HG03060 (cell line): ENCODE measurements around the gene DNAL1.
"Not testable (repeated sequence)": the region's sequence is repeated elsewhere in the genome, so short reads cannot be mapped to it uniquely, and the experiment has no call there.

Source experiments
- ATAC-seq: cut with Tn5 transposase; IDR thresholded peaks from one replicate; pipeline ENCODE4 v1.9.1; 2021; ENCODE audit warnings: low read depth, moderate number of reproducible peaks; ENCODE audit not compliant: unreplicated experiment

Gene DNAL1

DNA sequence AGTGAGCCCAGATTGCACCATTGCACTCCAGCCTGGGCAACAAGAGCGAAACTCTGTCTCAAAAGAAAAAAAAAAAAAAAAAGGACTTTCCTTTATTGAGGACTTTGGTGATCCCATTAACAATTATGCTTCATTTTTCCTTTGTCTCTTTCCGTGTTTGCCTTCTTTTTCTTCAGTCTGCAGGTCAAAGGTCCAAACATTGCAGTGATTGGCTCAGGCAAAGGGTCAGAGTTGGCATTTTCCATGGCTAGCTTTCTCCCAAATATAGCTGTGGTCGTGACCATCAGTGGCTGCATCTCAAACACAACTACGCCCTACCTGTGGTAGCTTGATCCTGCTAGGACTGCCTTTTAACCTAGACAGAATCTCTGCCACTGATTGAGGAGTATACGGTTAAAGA lies 7.0 kb upstream of the DNAL1 start:
- ATAC-seq = no peak

DNA sequence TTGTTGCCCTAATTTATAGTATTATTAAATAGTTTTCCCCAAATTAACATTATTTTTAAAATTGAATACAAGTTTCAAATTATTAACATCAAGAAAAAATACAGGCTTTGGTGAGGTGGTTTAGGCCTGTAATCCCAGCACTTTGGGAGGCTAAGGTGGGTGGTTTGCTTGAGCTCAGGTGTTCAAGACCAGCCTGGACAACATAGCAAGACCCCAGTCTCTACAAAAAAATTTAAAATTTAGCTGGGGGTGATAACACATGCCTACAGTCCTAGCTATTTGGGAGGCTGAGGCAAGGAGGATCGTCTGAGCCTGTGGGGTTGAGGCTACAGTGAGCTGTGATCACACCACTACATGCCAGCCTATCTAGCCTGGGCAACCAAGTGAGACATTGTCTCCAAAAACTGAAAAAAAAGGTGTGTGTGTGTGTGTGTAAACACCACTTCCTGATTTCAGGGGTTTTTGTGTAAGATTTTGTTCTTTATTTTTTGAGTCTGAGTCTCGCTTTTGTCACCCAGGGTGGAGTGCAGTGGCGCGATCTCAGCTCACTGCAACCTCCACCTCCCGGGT lies 3.9 kb upstream of the DNAL1 start:
- ATAC-seq = no peak

DNA sequence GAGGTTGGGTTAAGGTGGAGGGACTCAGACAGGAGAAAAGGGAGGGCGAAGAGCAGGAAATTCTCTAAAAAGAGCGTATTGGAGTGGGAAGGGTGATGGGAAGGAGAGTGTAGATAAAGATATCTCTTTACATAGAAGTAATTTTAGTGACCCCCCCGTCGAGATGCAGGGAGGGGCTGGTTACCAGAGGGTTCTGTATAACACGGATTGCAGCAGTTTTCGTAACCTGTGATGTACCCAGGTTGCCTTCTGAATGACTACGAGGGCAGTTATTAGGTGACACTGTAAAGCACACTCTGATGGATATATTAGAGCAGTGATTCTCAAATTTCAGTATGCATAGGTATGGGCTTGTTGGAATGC lies 443 bp downstream of the DNAL1 start:
- no peak for ATAC-seq

DNA sequence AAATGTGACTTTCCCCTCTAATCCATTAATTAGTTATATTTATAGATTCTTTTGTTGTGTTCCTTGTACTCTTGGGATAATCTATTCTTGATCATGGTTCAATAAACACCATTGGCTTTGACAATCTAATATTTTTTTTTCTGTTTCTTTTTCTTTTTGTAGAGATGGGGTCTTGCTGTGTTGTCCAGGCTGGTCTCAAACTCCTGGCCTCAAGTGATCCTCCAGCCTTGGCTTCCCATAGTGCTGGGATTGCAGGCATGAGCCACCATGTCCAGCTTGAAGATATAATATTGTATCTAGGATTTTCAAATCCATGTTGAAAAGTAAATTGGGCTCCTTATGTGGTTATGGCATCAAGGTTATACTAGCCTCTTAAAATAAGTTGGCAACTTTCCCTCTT lies 6.2 kb downstream of the DNAL1 start:
- ATAC-seq = no peak

DNA sequence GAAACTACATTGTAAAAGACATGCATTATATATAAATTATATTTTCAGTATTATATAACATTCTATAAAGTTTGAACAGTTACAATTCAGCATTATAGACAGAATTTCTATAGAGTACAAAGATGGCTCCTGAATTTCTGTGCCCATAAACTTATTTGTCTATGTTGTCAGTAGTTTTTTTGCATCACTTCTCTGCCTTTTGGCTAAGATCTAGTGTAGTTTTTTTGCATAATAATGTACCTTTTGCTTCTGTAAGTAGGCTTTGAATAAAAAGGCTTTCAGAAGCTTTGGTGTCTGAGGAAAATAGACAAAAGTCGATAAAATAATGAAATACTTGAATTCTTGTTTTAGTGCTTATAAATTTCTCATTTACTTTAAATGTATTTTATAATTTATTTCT lies 11.1 kb downstream of the DNAL1 start:
- no peak for ATAC-seq

DNA sequence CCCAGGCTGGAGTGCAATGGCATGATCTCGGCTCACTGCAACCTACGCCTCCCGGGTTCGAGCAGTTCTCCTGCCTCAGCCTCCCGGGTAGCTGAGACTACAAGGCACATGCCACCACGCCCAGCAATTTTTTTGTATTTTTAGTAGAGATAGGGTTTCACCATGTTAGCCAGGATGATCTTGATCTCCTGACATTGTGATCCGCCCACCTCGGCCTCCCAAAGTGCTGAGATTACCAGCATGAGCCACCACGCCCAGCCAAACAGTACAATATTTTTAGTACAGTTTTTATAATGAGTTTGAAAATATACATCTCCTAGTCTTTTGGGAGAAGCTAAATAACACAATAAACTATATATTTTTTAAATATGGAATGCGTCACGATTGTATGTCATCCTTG lies 14.4 kb downstream of the DNAL1 start:
- not testable (repeated sequence) for ATAC-seq

DNA sequence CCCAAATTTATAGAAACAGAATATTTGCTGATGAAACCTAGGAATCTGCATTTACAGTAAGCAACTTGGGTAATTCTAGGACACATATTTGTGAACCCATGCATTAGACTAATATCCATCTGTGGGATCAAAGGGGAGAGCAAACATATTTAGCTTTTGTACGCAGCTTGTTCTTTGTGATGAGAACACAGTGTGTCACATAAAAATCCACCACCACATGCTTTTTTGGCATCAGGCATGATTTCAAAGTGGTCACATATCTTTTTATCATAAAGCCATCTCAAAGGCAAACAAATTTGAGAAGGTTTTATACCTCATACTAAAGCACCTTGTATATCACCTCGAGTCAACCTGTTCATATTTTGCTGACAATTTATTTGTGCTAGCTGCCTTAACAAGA lies 15.7 kb downstream of the DNAL1 start:
- ATAC-seq = no peak

DNA sequence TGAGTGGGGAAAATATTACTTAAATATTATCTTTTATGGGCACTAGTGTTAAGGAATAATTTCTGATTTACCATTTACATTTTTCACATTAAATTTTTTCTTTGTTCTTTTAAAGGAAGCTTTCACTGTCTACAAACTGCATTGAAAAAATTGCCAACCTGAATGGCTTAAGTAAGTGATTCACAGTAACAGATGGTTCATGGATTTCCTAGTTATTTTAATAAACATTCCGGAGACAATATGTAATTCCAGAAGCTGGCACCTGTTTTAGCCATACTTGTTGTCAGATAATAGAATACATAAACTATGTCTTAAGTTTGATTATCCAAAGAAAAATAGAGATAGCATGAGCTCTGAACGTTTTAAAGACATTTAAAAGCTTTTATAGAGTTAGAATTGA lies 17.1 kb downstream of the DNAL1 start:
- no peak for ATAC-seq

DNA sequence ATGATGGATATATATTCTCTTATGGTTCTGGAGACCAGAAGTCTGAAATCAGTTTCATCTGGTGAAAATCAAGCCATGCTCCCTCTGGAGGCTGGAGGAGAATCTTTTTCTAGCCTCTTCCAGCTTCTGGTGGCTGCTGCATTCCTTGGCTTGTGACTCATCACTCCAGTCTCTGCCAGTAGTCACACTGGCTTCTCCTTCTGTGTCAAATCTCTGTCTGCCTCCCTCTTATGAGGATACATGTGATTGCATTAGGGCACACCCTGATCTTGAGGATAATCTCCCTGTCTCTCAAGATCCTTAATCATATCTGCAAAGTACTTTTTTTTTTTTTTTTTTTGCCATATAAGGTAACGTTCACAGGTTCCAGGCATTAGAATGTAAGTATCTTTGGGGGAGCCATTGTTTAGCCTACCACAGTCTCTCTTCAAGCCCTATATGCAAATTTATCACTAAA lies 17.7 kb downstream of the DNAL1 start:
- ATAC-seq = no peak

DNA sequence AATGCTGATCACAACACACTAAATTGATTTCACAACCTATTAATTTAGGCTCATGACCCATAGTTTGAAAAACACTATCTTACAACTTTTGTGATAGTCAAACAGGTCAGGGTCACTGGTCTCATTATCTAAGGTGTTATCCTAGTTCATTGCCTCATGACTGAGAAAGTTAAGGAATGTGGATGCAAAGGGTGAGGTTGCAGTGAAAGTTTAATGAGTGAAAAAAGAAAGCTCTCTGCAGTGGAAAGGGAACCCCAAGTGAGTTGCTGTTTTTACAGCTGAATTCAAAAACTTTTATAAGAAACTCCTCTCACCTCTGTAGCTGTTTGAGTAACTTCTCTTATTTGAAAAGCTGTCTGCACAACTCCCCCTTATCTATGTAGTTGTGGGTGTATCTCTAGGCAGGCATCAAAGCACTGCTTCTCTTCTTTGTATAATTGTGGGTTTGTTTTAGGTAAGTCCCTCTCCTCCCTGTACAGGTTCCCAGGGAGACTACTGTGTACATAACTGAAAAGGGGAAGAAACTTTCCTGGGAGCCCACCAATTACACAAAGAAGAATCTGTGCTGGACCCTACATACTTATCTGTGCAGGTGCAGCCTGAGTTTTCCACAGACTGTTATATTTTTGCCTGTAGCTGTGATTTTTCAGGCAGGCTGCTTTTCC lies 18.9 kb downstream of the DNAL1 start:
- no peak for ATAC-seq

DNA sequence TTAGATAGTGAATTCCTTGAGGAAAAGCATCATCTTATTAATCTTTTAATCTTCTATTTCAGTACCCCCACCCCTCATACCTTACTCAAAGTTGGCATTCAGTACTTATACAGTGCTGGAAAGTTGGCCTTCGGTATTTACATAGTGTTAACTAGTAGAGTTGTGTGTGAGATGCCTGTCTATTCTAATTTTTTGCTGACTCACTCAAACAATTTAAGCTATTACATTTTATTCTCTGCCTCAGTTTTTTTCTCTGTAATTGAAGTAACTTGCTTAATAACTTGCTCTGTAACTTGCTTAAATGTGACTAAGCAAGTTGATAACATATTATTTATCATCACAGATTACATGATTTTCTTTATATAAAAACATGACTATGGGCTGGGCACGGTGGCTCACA lies 20.3 kb downstream of the DNAL1 start:
- ATAC-seq = no peak

DNA sequence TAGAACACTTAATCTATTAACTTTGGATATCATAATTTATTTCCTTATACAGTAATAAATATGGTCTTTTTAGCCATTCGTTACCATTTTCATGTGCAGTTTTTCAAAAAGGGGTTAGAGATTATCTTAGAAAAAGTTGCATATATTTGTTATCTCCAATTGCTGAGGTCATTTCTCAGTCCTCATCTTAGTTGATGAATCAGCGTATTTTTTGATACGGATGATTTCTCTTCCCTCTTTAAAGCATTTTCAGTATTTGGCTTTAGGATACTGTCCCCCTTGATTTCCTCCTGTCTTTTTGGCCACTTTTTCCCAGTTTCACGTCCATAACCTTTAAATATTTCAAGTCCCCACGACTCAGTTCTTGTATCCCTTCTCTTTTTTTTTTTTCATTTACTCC lies 21.8 kb downstream of the DNAL1 start:
- ATAC-seq = no peak

DNA sequence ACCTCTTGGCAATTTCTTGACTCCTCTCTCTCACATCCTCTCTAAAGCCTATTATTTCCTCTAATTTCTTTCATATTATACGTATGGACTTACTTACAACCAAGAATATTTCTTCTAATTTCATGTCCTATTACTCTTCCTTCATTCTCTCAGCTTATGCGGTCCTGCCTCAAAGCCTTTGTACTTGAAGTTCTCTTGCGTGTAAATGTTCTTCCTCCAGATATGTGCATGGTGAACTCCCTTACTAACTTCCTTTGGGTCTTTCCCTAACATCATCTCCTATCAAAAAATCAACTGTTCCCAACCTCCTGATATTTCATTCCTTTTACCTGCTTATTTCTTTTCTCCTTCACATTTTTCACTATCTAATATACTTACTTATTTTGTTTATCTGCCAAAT lies 23.1 kb downstream of the DNAL1 start:
- ATAC-seq = no peak

DNA sequence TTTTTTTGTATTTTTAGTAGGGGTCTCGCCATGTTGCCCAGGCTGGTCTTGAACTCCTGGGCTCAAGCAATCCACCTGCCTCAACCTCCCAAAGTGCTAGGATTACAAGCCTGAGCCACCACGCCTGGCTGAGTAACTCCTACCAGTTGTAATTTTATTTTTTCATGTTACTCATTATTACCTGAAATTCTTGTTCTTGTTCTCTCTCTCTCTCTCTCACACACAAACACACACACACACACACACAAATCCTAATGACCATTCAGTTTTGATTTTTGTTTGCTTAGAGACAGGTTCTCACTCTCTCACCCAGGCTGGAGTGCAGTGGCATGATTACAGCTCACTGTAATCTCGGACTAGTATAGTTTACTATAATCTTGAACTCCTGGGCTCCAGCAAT lies 30.2 kb downstream of the DNAL1 start:
- ATAC-seq = no peak

DNA sequence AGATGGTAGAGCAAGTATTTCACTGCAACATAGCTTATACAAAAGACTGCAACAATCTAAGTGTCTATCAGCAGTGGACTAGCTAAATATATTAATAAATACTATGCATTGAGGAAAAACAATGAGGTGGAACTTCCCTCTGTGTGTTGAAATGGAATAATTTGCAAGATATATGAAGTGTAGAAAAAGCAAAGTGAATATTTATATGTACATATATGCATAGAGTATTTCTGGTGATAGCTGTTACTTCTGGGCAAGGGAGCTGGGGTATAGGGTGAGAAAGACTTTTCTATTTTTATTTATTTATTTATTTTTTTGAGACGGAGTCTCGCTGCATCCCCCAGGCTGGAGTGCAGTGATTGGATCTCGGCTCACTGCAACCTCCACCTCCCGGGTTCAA lies 33.9 kb downstream of the DNAL1 start:
- ATAC-seq = no peak

DNA sequence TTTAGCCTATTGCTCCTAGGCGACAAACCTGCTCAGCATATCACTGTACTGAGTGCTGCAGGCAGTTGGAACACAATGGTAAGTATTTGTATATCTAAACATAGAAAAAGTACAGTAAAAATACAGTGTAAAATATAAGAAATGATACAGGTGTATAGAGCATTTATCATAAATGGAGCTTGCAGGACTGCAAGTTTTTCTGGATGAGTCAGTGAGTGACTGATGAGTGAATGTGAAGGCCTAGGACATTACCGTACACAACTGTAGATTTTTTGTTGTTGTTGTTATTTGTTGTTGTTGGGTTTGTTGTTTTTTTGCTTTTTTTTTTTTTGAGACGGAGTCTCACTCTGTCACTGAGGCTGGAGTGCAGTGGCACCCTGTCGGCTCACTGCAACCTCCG lies 36.0 kb downstream of the DNAL1 start:
- ATAC-seq = no peak

DNA sequence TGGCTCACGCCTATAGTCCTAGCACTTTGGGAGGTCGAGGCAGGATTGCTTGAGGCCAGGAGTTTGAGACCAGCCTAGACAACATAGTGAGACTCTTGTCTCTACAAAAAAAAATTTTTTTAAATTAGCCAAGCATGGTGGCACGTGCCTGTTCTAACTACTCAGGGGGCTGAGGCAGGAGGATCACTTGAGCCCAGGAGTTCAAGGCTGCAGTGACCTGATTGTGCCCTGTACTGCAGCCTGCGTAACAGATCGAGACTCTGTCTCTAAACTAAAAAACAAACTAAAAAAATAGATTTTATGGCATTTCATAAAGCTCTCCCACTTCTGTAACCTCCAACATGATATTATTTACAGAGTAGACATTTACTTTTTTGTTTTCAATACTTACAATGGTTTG lies 39.8 kb downstream of the DNAL1 start:
- no peak for ATAC-seq

DNA sequence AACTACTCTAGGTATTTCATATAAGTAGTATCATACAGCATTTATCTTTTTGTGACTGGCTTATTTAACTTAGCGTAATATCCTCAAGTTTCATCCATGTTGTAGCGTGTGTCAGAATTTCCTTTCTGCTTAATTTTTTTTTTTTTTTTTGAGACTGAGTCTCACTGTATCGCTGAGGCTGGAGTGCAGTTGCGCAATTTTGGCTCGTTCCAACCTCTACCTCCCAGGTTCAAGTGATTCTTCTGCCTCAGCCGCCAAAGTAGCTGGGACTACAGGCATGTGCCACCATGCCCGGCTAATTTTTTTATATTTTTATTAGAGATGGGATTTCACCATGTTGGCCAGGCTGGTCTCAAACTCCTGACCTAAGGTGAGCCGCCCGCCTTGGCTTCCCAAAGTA lies 40.5 kb downstream of the DNAL1 start:
- ATAC-seq = no peak

DNA sequence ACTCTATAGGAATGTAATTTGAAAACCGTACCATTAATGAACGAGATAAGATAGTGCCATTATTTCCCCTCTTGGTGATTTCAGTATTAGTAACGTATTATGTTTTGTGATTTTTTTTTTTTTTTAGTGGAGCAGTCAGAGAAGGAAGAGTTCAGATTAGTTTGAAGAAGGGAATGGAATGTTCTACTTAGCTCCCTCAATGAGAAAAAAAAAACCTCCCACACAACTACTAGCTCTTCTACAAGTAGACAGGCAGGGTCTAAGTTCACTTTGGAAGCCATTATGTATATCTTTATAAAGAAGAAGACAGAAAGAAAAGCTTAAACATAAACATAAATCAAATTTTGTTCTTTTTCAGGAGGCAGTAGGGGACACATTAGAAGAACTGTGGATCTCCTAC lies 42.1 kb downstream of the DNAL1 start:
- no peak for ATAC-seq

DNA sequence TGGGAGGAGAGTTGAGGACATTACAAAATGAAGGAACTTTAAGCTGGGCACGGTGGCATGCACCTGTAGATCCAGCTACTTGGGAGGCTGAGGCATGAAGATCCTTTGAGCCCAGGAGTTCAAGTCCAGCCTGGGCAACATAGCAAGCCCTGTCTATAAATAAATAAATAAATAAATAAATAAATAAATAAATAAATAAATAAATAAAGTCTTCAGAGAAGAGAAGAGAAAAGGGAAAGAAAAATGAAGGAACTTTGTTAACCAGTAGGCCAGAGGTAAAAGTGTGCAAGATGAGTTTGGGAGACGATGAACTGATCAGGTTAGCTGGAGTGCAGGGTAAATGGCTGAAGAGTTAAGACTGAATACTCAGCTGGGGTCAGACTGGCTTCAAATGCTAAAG lies 49.3 kb downstream of the DNAL1 start:
- ATAC-seq = no peak

DNA sequence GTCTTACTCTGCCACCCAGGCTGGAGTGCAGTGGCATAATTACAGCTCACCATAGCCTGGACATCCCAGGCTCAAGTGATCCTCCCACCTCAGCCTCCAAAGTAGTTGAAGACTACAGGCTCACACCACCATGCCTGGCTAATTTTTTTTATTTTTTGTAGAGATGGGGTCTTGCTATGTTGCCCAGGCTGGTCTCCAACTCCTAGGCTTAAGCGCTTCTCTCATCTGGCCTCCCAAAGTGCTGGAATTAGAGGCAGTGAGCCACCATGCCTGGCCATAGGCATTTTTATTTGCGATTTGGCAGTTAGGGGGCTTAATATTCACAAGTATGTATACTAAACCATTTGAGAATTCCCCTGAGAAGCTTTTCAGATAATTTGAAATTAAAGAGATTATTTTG lies 50.3 kb downstream of the DNAL1 start:
- ATAC-seq = no peak

DNA sequence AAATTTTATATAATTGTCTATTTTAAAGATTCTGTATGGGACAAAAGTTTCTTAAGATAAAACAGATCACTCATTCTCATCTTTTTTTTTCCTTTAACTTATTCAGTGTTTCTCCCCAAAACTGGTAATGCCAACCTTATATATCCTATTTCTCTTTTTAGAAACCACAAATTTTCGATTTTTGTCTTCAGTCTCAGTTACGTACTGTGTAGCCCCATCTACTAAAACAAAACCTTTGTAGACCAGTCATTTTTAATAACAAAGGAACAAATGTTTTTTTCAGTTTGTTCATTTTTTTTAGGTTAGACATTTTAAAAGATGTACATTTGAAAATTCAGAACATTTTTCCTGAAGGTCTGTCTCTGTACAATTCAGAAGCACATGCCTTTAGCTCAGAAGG lies 51.2 kb downstream of the DNAL1 start:
- ATAC-seq = no peak
